Mesendoderm (in vitro differentiated cells): ENCODE data around the gene BCAS4.
A peak's percentile ranks its signal among the peaks of the same experiment; 100 is the strongest.

Source experiments
- DNase-seq: peaks from one replicate; pipeline ENCODE4 v3.0.0; 2013
- H2AK5ac ChIP-seq: 2 replicates; pipeline ENCODE4 v1.6.1; 2013; ENCODE audit warnings: low read length, inconsistent platforms
- H2BK120ac ChIP-seq: 2 replicates; pipeline ENCODE4 v1.6.1; 2013; ENCODE audit warnings: low read depth, mild to moderate bottlenecking, low read length, moderate library complexity, mixed read lengths
- H2BK15ac ChIP-seq: replicated peaks from 2 replicates; pipeline ENCODE4 v1.6.1; 2013; ENCODE audit warnings: low read depth, mild to moderate bottlenecking, moderate library complexity
- H2BK5ac ChIP-seq: 2 replicates; pipeline ENCODE4 v1.6.1; 2013; ENCODE audit warnings: low read length, inconsistent platforms
- H3K18ac ChIP-seq: 2 replicates; pipeline ENCODE4 v1.6.1; 2013; ENCODE audit warnings: mild to moderate bottlenecking, low read length, mixed read lengths
- H3K23ac ChIP-seq: one replicate; pipeline ENCODE4 v1.6.1; 2013; ENCODE audit warnings: low read length
- H3K27ac ChIP-seq: 2 replicates; pipeline ENCODE4 v1.5.1; 2013; ENCODE audit warnings: low read depth, mild to moderate bottlenecking, inconsistent platforms, low read length, moderate library complexity
- H3K27me3 ChIP-seq: 2 replicates; pipeline ENCODE4 v1.6.1; 2013; ENCODE audit warnings: low read length, control low read depth, mild to moderate bottlenecking, inconsistent platforms; ENCODE audit not compliant: insufficient read depth, poor library complexity
- H3K36me3 ChIP-seq: 2 replicates; pipeline ENCODE4 v1.6.1; 2013; ENCODE audit warnings: low read length, inconsistent platforms; ENCODE audit not compliant: control insufficient read depth, insufficient read depth
- H3K4ac ChIP-seq: one replicate; pipeline ENCODE4 v1.6.1; 2013; ENCODE audit warnings: low read depth, mild to moderate bottlenecking, low read length, moderate library complexity
- H3K4me1 ChIP-seq: 2 replicates; pipeline ENCODE4 v1.6.1; 2013; ENCODE audit warnings: low read depth, low read length, inconsistent platforms; ENCODE audit not compliant: control insufficient read depth
- H3K4me2 ChIP-seq: 2 replicates; pipeline ENCODE4 v1.6.1; 2013; ENCODE audit warnings: low read length
- H3K4me3 ChIP-seq: 2 replicates; pipeline ENCODE4 v1.5.1; 2013; ENCODE audit warnings: mild to moderate bottlenecking, low read length
- H3K56ac ChIP-seq: one replicate; pipeline ENCODE4 v1.6.1; 2013; ENCODE audit warnings: low read length
- H3K79me1 ChIP-seq: 2 replicates; pipeline ENCODE4 v1.6.1; 2013; ENCODE audit warnings: low read length, inconsistent platforms
- H3K79me2 ChIP-seq: 2 replicates; pipeline ENCODE4 v1.6.1; 2013; ENCODE audit warnings: mild to moderate bottlenecking, low read length; ENCODE audit not compliant: control insufficient read depth, insufficient read depth
- H3K9ac ChIP-seq: 2 replicates; pipeline ENCODE4 v1.6.1; 2013; ENCODE audit warnings: low read length, inconsistent platforms
- H4K5ac ChIP-seq: one replicate; pipeline ENCODE4 v1.6.1; 2013; ENCODE audit warnings: low read length
- H4K8ac ChIP-seq: one replicate; pipeline ENCODE4 v1.6.1; 2013; ENCODE audit warnings: low read depth, mild to moderate bottlenecking, control low read depth, low read length, moderate library complexity
- WGBS: extraction: QIAGEN DNeasy Blood & Tissue Kit; methylation state at CpG from one replicate; pipeline ENCODE4 v1.1.7; 2013; ENCODE audit warnings: low lambda C conversion rate, missing lambda C conversion rate; ENCODE audit not compliant: insufficient coverage; ENCODE audit errors: extremely low coverage; 5-methylcytosine and 5-hydroxymethylcytosine counted together

BCAS4 gene

DNA sequence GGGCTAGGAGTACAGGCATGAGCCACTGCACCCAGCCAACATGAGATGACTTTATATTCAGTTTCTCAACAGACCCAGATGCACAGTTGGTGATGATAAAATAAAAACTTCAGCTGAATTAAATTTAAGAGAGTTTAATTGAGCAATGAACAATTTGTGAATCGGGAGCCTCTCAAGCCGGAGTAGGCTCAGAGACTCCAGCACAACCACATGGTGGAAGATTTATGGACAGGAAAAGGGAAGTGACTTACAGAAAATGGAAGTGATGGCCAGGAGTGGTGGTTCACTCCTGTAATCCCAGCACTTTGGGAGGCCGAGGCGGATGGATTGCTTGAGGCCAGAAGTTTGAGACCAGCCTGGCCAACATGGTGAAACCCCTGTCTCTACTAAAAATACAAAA, 10.4 kb upstream of the BCAS4 start:
- H2AK5ac ChIP-seq: no peak overlapping the region
- H3K4me2 ChIP-seq: no peak overlapping the region
- H3K18ac ChIP-seq: no peak overlapping the region
- no peaks in the 10 kb centered on the region for H3K79me1 ChIP-seq
- no peak overlapping the region for H3K56ac ChIP-seq
- no peak overlapping the region for H3K23ac ChIP-seq
- H3K79me2 ChIP-seq: no peaks in the 10 kb centered on the region
- no peak overlapping the region for H3K27ac ChIP-seq
- H4K5ac ChIP-seq: no peak overlapping the region
- no peak for DNase-seq
- H3K4ac ChIP-seq: no peak overlapping the region
- no peak overlapping the region for H2BK15ac ChIP-seq
- no peak overlapping the region for H2BK5ac ChIP-seq
- no peak overlapping the region for H4K8ac ChIP-seq
- no peak overlapping the region for H2BK120ac ChIP-seq
- H3K9ac ChIP-seq: no peak overlapping the region
- WGBS: no CpG with 5 or more reads among the region's 4 CpGs
- H3K4me3 ChIP-seq: no peak overlapping the region
- no peaks in the 10 kb centered on the region for H3K36me3 ChIP-seq
- peaks cover 4% of the 10 kb centered on the region for H3K4me1 ChIP-seq
- no peaks in the 10 kb centered on the region for H3K27me3 ChIP-seq

DNA sequence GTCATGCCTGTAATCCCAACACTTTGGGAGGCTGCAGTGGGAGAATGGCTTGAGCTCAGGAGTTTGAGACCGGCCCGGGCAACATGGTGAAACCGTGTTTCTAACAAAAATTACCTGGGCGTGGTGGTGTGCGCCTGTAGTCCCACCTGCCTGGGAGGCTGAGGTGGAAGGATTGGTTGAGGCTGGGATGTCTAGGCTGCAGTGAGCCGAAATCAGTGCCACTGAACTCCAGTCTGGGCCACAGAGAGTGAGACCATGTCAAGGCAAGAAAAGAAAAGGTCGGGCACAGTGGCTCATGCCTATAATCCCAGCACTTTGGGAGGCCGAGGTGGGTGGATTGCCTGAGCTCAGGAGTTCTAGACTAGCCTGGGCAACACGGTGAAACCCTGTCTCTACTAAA, 8.2 kb upstream of the BCAS4 start:
- H3K56ac ChIP-seq: no peak overlapping the region
- H3K4me1 ChIP-seq: peaks cover 4% of the 10 kb centered on the region
- H3K79me1 ChIP-seq: no peaks in the 10 kb centered on the region
- no peaks in the 10 kb centered on the region for H3K79me2 ChIP-seq
- no peak overlapping the region for H3K18ac ChIP-seq
- H3K23ac ChIP-seq: no peak overlapping the region
- H2AK5ac ChIP-seq: no peak overlapping the region
- H3K4me3 ChIP-seq: no peak overlapping the region
- no peak overlapping the region for H3K4ac ChIP-seq
- H4K8ac ChIP-seq: no peak overlapping the region
- no peak overlapping the region for H2BK15ac ChIP-seq
- no peak overlapping the region for H3K4me2 ChIP-seq
- H4K5ac ChIP-seq: no peak overlapping the region
- H3K9ac ChIP-seq: no peak overlapping the region
- H3K27ac ChIP-seq: no peak overlapping the region
- DNase-seq: no peak
- no peak overlapping the region for H2BK5ac ChIP-seq
- no CpG with 5 or more reads among the region's 9 CpGs for WGBS
- no peaks in the 10 kb centered on the region for H3K27me3 ChIP-seq
- H2BK120ac ChIP-seq: no peak overlapping the region
- no peaks in the 10 kb centered on the region for H3K36me3 ChIP-seq

DNA sequence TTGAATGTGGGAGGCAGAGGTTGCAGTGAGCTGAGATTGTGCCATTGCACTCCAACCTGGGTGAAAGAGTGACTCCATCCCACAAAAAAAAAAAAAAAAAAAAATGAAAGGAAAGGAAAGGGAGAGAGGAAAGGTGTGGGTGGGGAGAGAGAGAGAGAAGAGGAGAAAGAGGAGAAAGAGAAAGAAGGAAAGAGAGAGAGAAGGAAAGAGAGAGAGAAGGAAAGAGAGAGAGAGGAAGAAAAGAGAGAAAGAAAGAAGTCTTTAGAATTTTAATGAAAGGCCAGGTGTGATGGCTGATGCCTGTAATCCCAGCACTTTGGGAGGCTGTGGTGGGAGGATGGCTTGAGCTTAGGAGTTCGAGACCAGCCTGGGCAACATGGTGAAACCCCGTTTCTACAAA, 7.7 kb upstream of the BCAS4 start:
- no peak for DNase-seq
- Histone ChIP-seq H3K4me2 (no peak overlapping the region), H4K8ac (no peak overlapping the region), H2BK5ac (no peak overlapping the region), H3K4me3 (no peak overlapping the region), H4K5ac (no peak overlapping the region), H3K56ac (no peak overlapping the region), H3K9ac (no peak overlapping the region), H3K79me1 (no peaks in the 10 kb centered on the region), H3K79me2 (no peaks in the 10 kb centered on the region), H3K4ac (no peak overlapping the region), H3K4me1 (peaks cover 4% of the 10 kb centered on the region), H2BK15ac (no peak overlapping the region), H3K23ac (no peak overlapping the region), H3K27ac (no peak overlapping the region), H2BK120ac (no peak overlapping the region), H2AK5ac (no peak overlapping the region), H3K18ac (no peak overlapping the region), H3K36me3 (no peaks in the 10 kb centered on the region), H3K27me3 (no peaks in the 10 kb centered on the region)
- no CpG with 5 or more reads among the region's 2 CpGs for WGBS

DNA sequence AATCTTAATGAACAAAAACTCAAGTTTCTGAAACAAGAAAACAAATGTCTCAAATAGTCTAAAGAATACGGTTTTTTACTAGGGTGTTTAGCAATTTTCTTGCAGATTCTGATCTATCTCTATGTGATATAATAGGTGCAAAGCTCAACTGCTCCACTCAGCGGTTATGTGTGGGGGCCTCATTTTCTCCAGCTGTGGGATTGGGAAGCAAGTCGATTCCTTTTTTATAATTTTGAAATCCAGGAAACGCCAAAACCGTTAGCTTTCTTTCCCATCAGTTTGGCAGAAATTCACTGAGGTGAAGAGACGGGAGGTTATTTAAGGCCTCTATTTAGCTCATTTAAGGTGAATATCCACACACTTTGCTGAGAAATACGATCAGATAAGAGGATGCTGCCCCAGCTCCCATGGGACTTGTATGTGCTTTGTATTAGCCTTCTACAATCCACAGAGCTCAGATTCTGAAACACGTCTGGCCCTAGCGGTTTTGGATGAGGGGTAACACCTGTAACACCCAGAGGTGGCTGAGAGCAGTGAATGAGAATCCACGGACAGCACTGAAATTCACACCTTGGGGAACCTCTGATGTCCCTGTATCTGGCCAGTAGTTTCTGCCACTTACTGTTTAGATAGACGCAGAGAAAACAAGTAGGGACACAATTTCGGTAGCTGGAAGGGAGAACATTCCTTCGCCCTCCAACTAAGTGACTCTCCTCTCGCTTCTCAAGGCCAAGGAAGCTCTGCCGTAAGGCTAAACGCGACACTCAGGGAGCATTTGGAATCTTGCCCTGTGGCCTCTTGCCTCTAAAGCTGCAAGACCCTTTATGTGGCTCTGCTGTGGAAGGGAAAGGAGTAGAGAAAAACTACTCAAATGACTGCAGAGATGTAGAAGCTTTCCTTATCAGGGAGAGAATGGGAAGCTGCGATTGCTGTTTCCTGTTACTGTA, 6.5 kb upstream of the BCAS4 start:
- Histone ChIP-seq H2BK15ac (no peak overlapping the region), H3K4me3 (no peak overlapping the region), H3K9ac (peak overlapping the region; percentile 11)

DNA sequence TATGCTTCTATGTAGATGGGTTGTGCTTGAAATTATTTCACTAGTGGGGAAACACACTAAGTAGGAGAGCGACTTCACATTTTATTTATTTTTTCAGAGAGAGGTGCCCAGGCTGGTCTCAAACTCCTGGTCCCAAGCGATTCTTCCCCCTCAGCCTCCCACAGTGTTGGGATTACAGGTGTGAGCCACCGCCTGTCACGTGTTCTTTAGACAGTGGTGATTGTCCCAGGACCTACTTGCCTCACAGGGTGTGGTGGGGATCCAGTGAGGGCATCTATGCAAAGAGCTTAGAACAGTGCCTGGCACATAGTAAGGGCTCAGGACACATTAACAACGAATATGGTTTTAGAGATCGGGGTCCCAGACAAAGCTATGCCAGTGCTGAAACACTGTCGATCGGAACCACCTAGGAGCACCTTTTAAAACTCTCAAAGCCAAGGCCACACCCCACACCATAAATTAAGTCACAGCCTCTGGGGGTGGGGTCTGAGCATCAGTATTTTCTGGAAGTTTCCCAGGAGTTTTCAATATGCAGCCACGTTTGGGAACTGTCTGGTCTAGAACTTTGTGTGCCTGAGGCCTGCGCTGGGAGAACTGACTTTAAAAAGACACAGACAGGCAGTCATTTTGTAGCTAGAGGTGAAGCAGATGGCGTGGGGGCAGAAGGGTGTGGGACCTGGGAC, 4.8 kb upstream of the BCAS4 start:
- no peak overlapping the region for H4K8ac ChIP-seq
- no peaks in the 10 kb centered on the region for H3K36me3 ChIP-seq
- H4K5ac ChIP-seq: no peak overlapping the region
- no peak for DNase-seq
- peaks cover 4% of the 10 kb centered on the region for H3K4me1 ChIP-seq
- no CpG with 5 or more reads among the region's 11 CpGs for WGBS
- H2BK120ac ChIP-seq: no peak overlapping the region
- H3K18ac ChIP-seq: peak overlapping the region; percentile 34
- H2BK15ac ChIP-seq: no peak overlapping the region
- H3K79me1 ChIP-seq: no peaks in the 10 kb centered on the region
- no peaks in the 10 kb centered on the region for H3K27me3 ChIP-seq
- no peaks in the 10 kb centered on the region for H3K79me2 ChIP-seq
- no peak overlapping the region for H3K27ac ChIP-seq
- H3K9ac ChIP-seq: no peak overlapping the region
- H2BK5ac ChIP-seq: no peak overlapping the region
- H3K23ac ChIP-seq: no peak overlapping the region
- no peak overlapping the region for H3K4me2 ChIP-seq
- no peak overlapping the region for H3K56ac ChIP-seq
- peak overlapping the region; percentile 17 for H3K4ac ChIP-seq
- H3K4me3 ChIP-seq: no peak overlapping the region
- H2AK5ac ChIP-seq: no peak overlapping the region

More for the DNA sequence above, 6.5 kb upstream of the BCAS4 start:
- H3K36me3 ChIP-seq: no peaks in the 10 kb centered on the region
- DNase-seq: peak; percentile 40
- WGBS: no CpG with 5 or more reads among the region's 18 CpGs
- H3K18ac ChIP-seq: no peak overlapping the region
- no peak overlapping the region for H3K23ac ChIP-seq
- H3K4me2 ChIP-seq: no peak overlapping the region
- H2BK5ac ChIP-seq: no peak overlapping the region
- H4K8ac ChIP-seq: no peak overlapping the region
- no peaks in the 10 kb centered on the region for H3K27me3 ChIP-seq
- H3K56ac ChIP-seq: peak overlapping the region; percentile 44
- peaks cover 4% of the 10 kb centered on the region for H3K4me1 ChIP-seq
- H3K4ac ChIP-seq: no peak overlapping the region
- no peaks in the 10 kb centered on the region for H3K79me2 ChIP-seq
- H4K5ac ChIP-seq: no peak overlapping the region
- no peak overlapping the region for H3K27ac ChIP-seq
- H3K79me1 ChIP-seq: no peaks in the 10 kb centered on the region
- no peak overlapping the region for H2AK5ac ChIP-seq
- H2BK120ac ChIP-seq: no peak overlapping the region
